BJ (cell line): ENCODE measurements around the gene SKAP1. TPM values are rescaled to one million over a fixed set of nuclear protein-coding genes. Genes with fewer than 3 reads are reported as not detected.
"Not testable (repeated sequence)": the region's sequence is repeated elsewhere in the genome, so short reads cannot be mapped to it uniquely, and the experiment has no call there.

Experiments used
- CTCF ChIA-PET: fragments of 350-600 bp; formaldehyde crosslinking; extraction: SDS; loops from one replicate; lab custom pipeline; 2021; ENCODE audit warnings: antibody characterized with exemption, inconsistent platforms; lab: Yijun Ruan, JAX
- POLR2A ChIA-PET: fragments of 300-600 bp; sonication (Branson Sonifier 250); formaldehyde crosslinking; extraction: SDS; loops from one replicate; lab custom pipeline; 2021; ENCODE audit warnings: antibody characterized with exemption; lab: Charles Lee
- DNase-seq: peaks from one replicate; pipeline ENCODE4 v3.0.0-alpha.2; 2011; ENCODE audit warnings: low read depth
- H3K27me3 ChIP-seq: 2 replicates; pipeline ENCODE4 v1.6.0; 2011; ENCODE audit warnings: low read length; ENCODE audit not compliant: control insufficient read depth, insufficient read depth
- H3K36me3 ChIP-seq: 2 replicates; pipeline ENCODE4 v1.5.1; 2011; ENCODE audit warnings: low read length; ENCODE audit not compliant: control insufficient read depth, insufficient read depth
- H3K4me3 ChIP-seq: 2 replicates; pipeline ENCODE4 v1.5.1; 2011; ENCODE audit warnings: low read depth, mild to moderate bottlenecking, control low read depth, low read length
- CTCF ChIP-seq: IDR thresholded peaks from 2 replicates; pipeline ENCODE4 v1.5.1; 2011; ENCODE audit warnings: low read depth, mild to moderate bottlenecking, control low read depth, inconsistent platforms, low read length, moderate library complexity; ENCODE audit not compliant: insufficient read depth
- polyA plus RNA-seq: library from polyadenylated mRNA; depleted of rRNA; stranded (reverse); fragments of >200 nt; gene quantifications from 2 replicates; pipeline ENCODE4 v1.2.3, GENCODE V29; 2011

Gene SKAP1
- polyA plus RNA-seq, 1 experiment: not detected

GRCh38 chr17:48290378-48290777 is 139.6 kb downstream of the SKAP1 start:
- ChIA-PET CTCF (no interaction called here), POLR2A (no interaction called here)
- no peak for DNase-seq
- no peaks in the 10 kb centered on the region for H3K36me3 ChIP-seq
- H3K4me3 ChIP-seq: no peak overlapping the region
- TF ChIP-seq CTCF: no peak
- H3K27me3 ChIP-seq: peaks cover 5% of the 10 kb centered on the region; the same call in 1 of the 2 replicates

DNA sequence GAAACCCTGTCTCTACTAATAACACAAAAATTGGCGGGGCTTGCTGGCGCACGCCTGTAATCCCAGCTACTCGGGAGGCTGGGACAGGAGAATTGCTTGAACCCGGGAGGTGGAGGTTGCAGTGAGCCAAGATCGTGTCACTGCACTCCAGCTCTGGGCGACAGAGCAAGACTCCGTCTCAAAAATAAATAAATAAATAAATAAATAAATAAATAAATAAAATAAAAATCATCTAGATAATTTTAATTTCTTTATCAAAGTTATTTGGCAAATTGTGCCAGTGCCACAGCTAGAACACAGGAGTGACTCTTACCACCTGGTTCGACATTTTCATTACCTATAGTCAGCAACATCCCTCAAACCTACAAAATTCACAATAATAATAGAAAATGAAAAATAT is 143.1 kb downstream of the SKAP1 start:
- H3K27me3 ChIP-seq, DNase-seq, POLR2A ChIA-PET, H3K36me3 ChIP-seq, H3K4me3 ChIP-seq: not testable (repeated sequence)
- CTCF ChIA-PET: interaction anchor here (1.9 kb wide), 1 partner anchor 11 kb away, joined by 4 read pairs; no protein-coding TSS in a partner anchor

DNA sequence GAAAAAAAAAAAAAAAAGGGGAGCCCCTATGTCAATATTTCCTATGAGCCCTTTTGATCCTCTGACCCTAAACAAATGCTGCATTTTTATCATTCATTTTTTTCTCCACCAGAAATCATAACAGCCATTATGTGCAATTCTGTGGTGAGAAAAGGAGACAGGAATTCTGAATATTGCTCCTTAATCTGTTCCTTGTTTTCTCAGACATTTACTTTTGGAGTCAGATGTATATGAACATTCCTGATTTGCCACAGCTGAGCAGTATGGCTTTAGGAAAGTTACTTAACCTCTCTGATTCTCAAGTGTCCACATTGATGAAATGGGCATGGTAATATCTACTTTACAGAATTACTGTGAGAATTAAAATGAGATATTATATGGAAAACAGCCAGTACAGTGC is 144.4 kb downstream of the SKAP1 start:
- no peak overlapping the region for H3K4me3 ChIP-seq
- no peaks in the 10 kb centered on the region for H3K36me3 ChIP-seq
- ChIA-PET CTCF (no interaction called here), POLR2A (no interaction called here)
- DNase-seq: no peak
- TF ChIP-seq CTCF: no peak
- peaks cover 7% of the 10 kb centered on the region for H3K27me3 ChIP-seq

DNA sequence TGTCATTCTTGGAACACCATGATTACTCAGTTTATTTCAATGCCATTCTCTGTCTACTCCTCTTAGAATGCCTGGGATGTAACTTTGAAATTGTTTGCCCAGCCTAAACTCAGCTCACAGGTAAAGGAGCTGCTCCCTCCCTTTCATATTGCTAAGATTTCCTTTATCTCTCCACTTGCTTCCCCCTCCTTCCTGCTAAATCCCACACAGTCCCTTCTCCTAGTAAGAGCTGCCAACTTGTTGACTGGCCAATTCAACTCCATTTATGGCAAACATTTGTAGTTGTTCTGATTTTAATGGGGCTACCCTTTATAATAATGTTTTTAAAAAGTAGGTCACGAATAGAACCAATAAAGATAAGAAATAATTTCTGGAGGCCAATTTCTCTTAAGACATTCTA is 146.1 kb downstream of the SKAP1 start:
- POLR2A ChIA-PET: no interaction called here

DNA sequence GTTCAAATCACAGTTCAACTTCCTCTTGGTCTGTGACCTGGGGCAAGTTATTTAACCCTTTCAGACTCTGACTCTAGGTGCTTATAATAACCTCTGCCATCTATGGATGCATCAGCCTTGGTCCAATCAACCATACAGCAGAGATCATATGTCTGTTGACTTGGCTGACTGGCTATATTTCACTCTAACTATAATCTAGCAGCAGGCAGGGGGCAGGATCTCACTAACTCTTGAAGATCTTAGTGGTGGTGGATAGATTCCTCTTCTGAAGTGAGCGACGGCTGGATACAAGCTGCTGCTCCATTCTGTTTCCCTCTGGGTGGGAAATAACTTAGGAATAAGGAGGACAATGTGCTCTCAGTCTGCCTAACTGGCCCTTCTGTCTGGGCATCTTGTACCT is 146.6 kb downstream of the SKAP1 start:
- H3K36me3 ChIP-seq: no peaks in the 10 kb centered on the region
- TF ChIP-seq CTCF: no peak
- H3K27me3 ChIP-seq: peaks cover 15% of the 10 kb centered on the region
- no peak for DNase-seq
- ChIA-PET POLR2A (no interaction called here), CTCF (interaction anchor here (0.6 to 1.1 kb wide), 3 partner anchors 15 to 24 kb away, joined by 3 read pairs; no protein-coding TSS in a partner anchor)
- no peak overlapping the region for H3K4me3 ChIP-seq

More for the DNA sequence above, 146.1 kb downstream of the SKAP1 start:
- CTCF ChIA-PET: interaction anchor here (0.8 to 1.2 kb wide), 2 partner anchors 13 to 25 kb away, joined by 3 read pairs; no protein-coding TSS in a partner anchor
- TF ChIP-seq CTCF: no peak
- Histone ChIP-seq H3K36me3 (no peaks in the 10 kb centered on the region), H3K27me3 (peaks cover 11% of the 10 kb centered on the region), H3K4me3 (no peak overlapping the region)
- DNase-seq: no peak

DNA sequence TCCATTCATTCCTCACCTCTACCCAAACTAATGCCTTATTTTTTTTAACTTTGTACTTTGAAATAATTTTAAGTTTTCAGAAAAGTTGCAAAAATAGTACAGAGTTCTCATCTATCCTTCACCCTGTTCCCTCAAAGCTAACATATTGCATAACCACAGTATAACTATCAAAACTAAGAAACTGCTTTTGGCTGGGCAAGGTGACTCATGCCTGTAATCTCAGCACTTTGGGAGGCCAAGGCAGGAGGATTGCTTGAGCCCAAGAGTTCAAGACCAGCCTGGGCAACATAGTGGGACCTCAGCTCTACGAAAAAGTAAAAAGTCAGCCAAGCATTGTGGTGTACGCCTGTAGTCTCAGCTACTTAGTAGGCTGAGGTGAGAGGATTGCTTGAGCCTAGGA is 147.7 kb downstream of the SKAP1 start:
- Histone ChIP-seq H3K4me3 (no peak overlapping the region), H3K27me3 (peaks cover 15% of the 10 kb centered on the region), H3K36me3 (no peaks in the 10 kb centered on the region)
- no peak for DNase-seq
- TF ChIP-seq CTCF: no peak
- CTCF ChIA-PET: interaction anchor here (1.0 kb wide), 1 partner anchor 66 kb away, joined by 3 read pairs; no protein-coding TSS in a partner anchor
- POLR2A ChIA-PET: no interaction called here
